Measurements from ENCODE around the gene WIPF2.

The WIPF2 gene

GRCh38 chr17:40320756-40321523 lies 101.8 kb downstream of the WIPF2 start (continued):
- no peak for TF ChIP-seq ZNF518A (tag by site-specific recombination; conservative IDR thresholded peaks at IDR 0.05; ENCODE audit: low read depth)
- peak; percentile 36; the same call in 1 of the 2 replicates for TF ChIP-seq SP7 (tag by site-specific recombination; IDR thresholded peaks at IDR 0.05)
- TF ChIP-seq PRDM10 (tag by site-specific recombination; IDR thresholded peaks at IDR 0.05) = no peak
- TF ChIP-seq ZNF404 (tag by site-specific recombination; IDR thresholded peaks at IDR 0.05) = no peak
- peak; percentile 99 for TF ChIP-seq ZFHX2 (tag by site-specific recombination; conservative IDR thresholded peaks at IDR 0.05)
- no peak for TF ChIP-seq ZNF704 (tag by site-specific recombination; IDR thresholded peaks at IDR 0.05)
- TF ChIP-seq ZNF785 (tag by site-specific recombination; IDR thresholded peaks at IDR 0.05) = no peak
- TF ChIP-seq ZNF394 (tag by site-specific recombination; IDR thresholded peaks at IDR 0.05; ENCODE audit: borderline replicate concordance) = no peak
- TF ChIP-seq ZNF585B (tag by site-specific recombination; IDR thresholded peaks at IDR 0.05) = no peak
- TF ChIP-seq ZNF510 (tag by site-specific recombination; IDR thresholded peaks at IDR 0.05; ENCODE audit: insufficient replicate concordance) = no peak
- no peak for TF ChIP-seq BCL6B (tag by site-specific recombination; IDR thresholded peaks at IDR 0.05)
- no peak for TF ChIP-seq TCF7L2 (IDR thresholded peaks at IDR 0.05; ENCODE audit: borderline replicate concordance, low read depth, low read length)
- peak; percentile 52 for TF ChIP-seq SP2 (tag by site-specific recombination; IDR thresholded peaks at IDR 0.05)
- TF ChIP-seq ZNF488 (tag by site-specific recombination; IDR thresholded peaks at IDR 0.05) = no peak
- TF ChIP-seq ZNF423 (tag by site-specific recombination; IDR thresholded peaks at IDR 0.05) = no peak
- no peak for TF ChIP-seq ZNF266 (tag by site-specific recombination; IDR thresholded peaks at IDR 0.05; ENCODE audit: low read depth)
- TF ChIP-seq ZNF548 (tag by site-specific recombination; IDR thresholded peaks at IDR 0.05) = no peak
- TF ChIP-seq ZNF24 (tag by site-specific recombination; IDR thresholded peaks at IDR 0.05) = no peak
- no peak for TF ChIP-seq ZNF23 (tag by site-specific recombination; IDR thresholded peaks at IDR 0.05; ENCODE audit: borderline replicate concordance)
- no peak for TF ChIP-seq ZBTB49 (tag by site-specific recombination; IDR thresholded peaks at IDR 0.05; ENCODE audit: low read depth)
- TF ChIP-seq ZNF777 (tag by site-specific recombination; IDR thresholded peaks at IDR 0.05; ENCODE audit: borderline replicate concordance) = no peak
- no peak for TF ChIP-seq ZNF121 (tag by site-specific recombination; IDR thresholded peaks at IDR 0.05)
- no peak for TF ChIP-seq GLI2 (tag by site-specific recombination; IDR thresholded peaks at IDR 0.05; ENCODE audit: borderline replicate concordance, low read depth)
- no peak for TF ChIP-seq ZNF623 (tag by site-specific recombination; IDR thresholded peaks at IDR 0.05)
- TF ChIP-seq ZNF530 (tag by site-specific recombination; IDR thresholded peaks at IDR 0.05; ENCODE audit: low read depth) = no peak
